ENCODE measurements around the gene PRKG1.

GRCh38 chr10:51569467-51569866, 495.2 kb downstream of the PRKG1 start:
- TF ChIP-seq EZH2 (IDR thresholded peaks at IDR 0.05; ENCODE audit: insufficient read depth, poor library complexity, severe bottlenecking) (no peak), EZH2phosphoT487 (IDR thresholded peaks at IDR 0.05; ENCODE audit: insufficient read depth, low read depth) (no peak)

All from GM23248 (cell line).